Activated CD4-positive, alpha-beta memory T cell treated with anti-CD3 and anti-CD28 coated beads for 36 hours (primary cell): ENCODE results near the gene GRID1. TPM values are rescaled to one million over a fixed set of nuclear protein-coding genes. Genes with fewer than 3 reads are reported as not detected.

ENCODE experiments used
- CTCF ChIA-PET: fragments of 350-600 bp; sonication (Branson Sonifier 250); formaldehyde crosslinking; loops from one replicate; lab custom pipeline; 2021; ENCODE audit warnings: antibody characterized with exemption, inconsistent platforms; lab: Charles Lee
- POLR2A ChIA-PET: fragments of 350-600 bp; sonication (Branson Sonifier 250); formaldehyde crosslinking; loops from one replicate; lab custom pipeline; 2021; ENCODE audit warnings: antibody characterized with exemption; lab: Charles Lee
- DNase-seq: peaks from one replicate; pipeline ENCODE4 v3.0.0-alpha.2; 2020
- H3K27ac Mint-ChIP-seq: one replicate; pipeline ENCODE4 v1.8.0; 2021; ENCODE audit warnings: mixed read lengths
- H3K27me3 Mint-ChIP-seq: one replicate; pipeline ENCODE4 v1.8.0; 2021; ENCODE audit warnings: mixed read lengths
- H3K36me3 Mint-ChIP-seq: one replicate; pipeline ENCODE4 v1.8.0; 2021; ENCODE audit warnings: mixed read lengths
- H3K4me1 Mint-ChIP-seq: one replicate; pipeline ENCODE4 v1.8.0; 2021; ENCODE audit warnings: low read depth, mixed read lengths
- H3K4me3 Mint-ChIP-seq: one replicate; pipeline ENCODE4 v1.8.0; 2021; ENCODE audit warnings: mild to moderate bottlenecking, mixed read lengths
- H3K9me3 Mint-ChIP-seq: one replicate; pipeline ENCODE4 v1.8.0; 2021; ENCODE audit warnings: mixed read lengths
- intact Hi-C: fragments of 100-400 bp; cut with micrococcal nuclease; formaldehyde crosslinking; loops from one replicate; pipeline ENCODE4 v1.15.1; 2023
- total RNA-seq, 2 experiments: library from RNA; stranded (reverse); gene quantifications; one replicate each; pipeline ENCODE4 v1.2.3, GENCODE V29; 2021

The GRID1 gene
- total RNA-seq, 2 experiments from 2014 or later, result not detected

- DNase-seq, result no peak
- peaks cover 7% of the 10 kb centered on the region for H3K27me3 Mint-ChIP-seq
- POLR2A ChIA-PET, result no interaction called here
These were observed 176.3 kb downstream of the GRID1 start for GRCh38 chr10:86190291-86190690.

GRCh38 chr10:86189891-86190290 is 176.7 kb downstream of the GRID1 start:
- Mint-ChIP-seq H3K9me3 (peaks cover 4% of the 10 kb centered on the region), H3K4me1 (no peaks in the 10 kb centered on the region), H3K27ac (no peak overlapping the region), H3K4me3 (no peak overlapping the region), H3K36me3 (no peaks in the 10 kb centered on the region), H3K27me3 (peaks cover 7% of the 10 kb centered on the region)
- ChIA-PET CTCF (no interaction called here), POLR2A (no interaction called here)
- DNase-seq, result no peak
- intact Hi-C loops, result no loop called here

More at GRCh38 chr10:86190291-86190690, 176.3 kb downstream of the GRID1 start:
- intact Hi-C loops, result no loop called here
- no peaks in the 10 kb centered on the region for H3K4me1 Mint-ChIP-seq
- CTCF ChIA-PET, result no interaction called here
- H3K36me3 Mint-ChIP-seq, result no peaks in the 10 kb centered on the region
- no peak overlapping the region for H3K4me3 Mint-ChIP-seq
- peaks cover 4% of the 10 kb centered on the region for H3K9me3 Mint-ChIP-seq
- no peak overlapping the region for H3K27ac Mint-ChIP-seq

- POLR2A ChIA-PET, result no interaction called here
- Mint-ChIP-seq H3K36me3 (no peaks in the 10 kb centered on the region), H3K27ac (no peak overlapping the region), H3K4me3 (no peak overlapping the region), H3K27me3 (peaks cover 7% of the 10 kb centered on the region), H3K9me3 (peaks cover 4% of the 10 kb centered on the region), H3K4me1 (no peaks in the 10 kb centered on the region)
- CTCF ChIA-PET, result no interaction called here
- DNase-seq, result no peak
- intact Hi-C loops, result no loop called here
These were observed 177.6 kb downstream of the GRID1 start for GRCh38 chr10:86188796-86189558.

- H3K9me3 Mint-ChIP-seq, result peaks cover 4% of the 10 kb centered on the region
- DNase-seq, result no peak
- H3K27ac Mint-ChIP-seq, result no peak overlapping the region
- H3K27me3 Mint-ChIP-seq, result peaks cover 7% of the 10 kb centered on the region
- H3K4me1 Mint-ChIP-seq, result no peaks in the 10 kb centered on the region
- CTCF ChIA-PET, result no interaction called here
- POLR2A ChIA-PET, result no interaction called here
- intact Hi-C loops, result no loop called here
- H3K4me3 Mint-ChIP-seq, result no peak overlapping the region
- H3K36me3 Mint-ChIP-seq, result no peaks in the 10 kb centered on the region
These were observed 178.3 kb downstream of the GRID1 start for GRCh38 chr10:86188326-86188725.

- peaks cover 7% of the 10 kb centered on the region for H3K27me3 Mint-ChIP-seq
- H3K4me3 Mint-ChIP-seq, result no peak overlapping the region
- H3K27ac Mint-ChIP-seq, result no peak overlapping the region
- ChIA-PET POLR2A (no interaction called here), CTCF (interaction anchor here (1.9 kb wide), 1 partner anchor 48 kb away, joined by 5 read pairs; no protein-coding TSS in a partner anchor)
- H3K9me3 Mint-ChIP-seq, result peaks cover 4% of the 10 kb centered on the region
- no peaks in the 10 kb centered on the region for H3K36me3 Mint-ChIP-seq
- DNase-seq, result no peak
- intact Hi-C loops, result no loop called here
- no peaks in the 10 kb centered on the region for H3K4me1 Mint-ChIP-seq
These were observed 178.9 kb downstream of the GRID1 start for GRCh38 chr10:86187499-86188239.

- intact Hi-C loops, result no loop called here
- H3K27me3 Mint-ChIP-seq, result peaks cover 7% of the 10 kb centered on the region
- ChIA-PET POLR2A (no interaction called here), CTCF (interaction anchor here (1.9 kb wide), 1 partner anchor 47 kb away, joined by 5 read pairs; no protein-coding TSS in a partner anchor)
- H3K27ac Mint-ChIP-seq, result no peak overlapping the region
- no peaks in the 10 kb centered on the region for H3K36me3 Mint-ChIP-seq
- no peaks in the 10 kb centered on the region for H3K4me1 Mint-ChIP-seq
- DNase-seq, result no peak
- H3K4me3 Mint-ChIP-seq, result no peak overlapping the region
- H3K9me3 Mint-ChIP-seq, result peaks cover 4% of the 10 kb centered on the region
These were observed 180.0 kb downstream of the GRID1 start for GRCh38 chr10:86186633-86187032.

GRCh38 chr10:86182595-86182994 is 184.0 kb downstream of the GRID1 start:
- intact Hi-C loops, result no loop called here
- peaks cover 2% of the 10 kb centered on the region for H3K27me3 Mint-ChIP-seq
- no peak overlapping the region for H3K4me3 Mint-ChIP-seq
- CTCF ChIA-PET, result no interaction called here
- H3K36me3 Mint-ChIP-seq, result no peaks in the 10 kb centered on the region
- POLR2A ChIA-PET, result no interaction called here
- H3K9me3 Mint-ChIP-seq, result peaks cover 4% of the 10 kb centered on the region
- no peak for DNase-seq
- H3K4me1 Mint-ChIP-seq, result no peaks in the 10 kb centered on the region
- no peak overlapping the region for H3K27ac Mint-ChIP-seq

GRCh38 chr10:86182150-86182549 is 184.4 kb downstream of the GRID1 start:
- ChIA-PET POLR2A (no interaction called here), CTCF (no interaction called here)
- Mint-ChIP-seq H3K9me3 (peaks cover 4% of the 10 kb centered on the region), H3K4me3 (no peak overlapping the region), H3K36me3 (no peaks in the 10 kb centered on the region), H3K27me3 (peaks cover 2% of the 10 kb centered on the region), H3K27ac (no peak overlapping the region), H3K4me1 (no peaks in the 10 kb centered on the region)
- intact Hi-C loops, result no loop called here
- DNase-seq, result no peak

- ChIA-PET POLR2A (no interaction called here), CTCF (interaction anchor here (0.6 kb wide), 1 partner anchor 141 kb away, joined by 3 read pairs; no protein-coding TSS in a partner anchor)
- no peaks in the 10 kb centered on the region for H3K4me1 Mint-ChIP-seq
- DNase-seq, result no peak
- H3K27me3 Mint-ChIP-seq, result no peaks in the 10 kb centered on the region
- no peak overlapping the region for H3K4me3 Mint-ChIP-seq
- no peak overlapping the region for H3K27ac Mint-ChIP-seq
- H3K9me3 Mint-ChIP-seq, result peaks cover under 1% of the 10 kb centered on the region
- no peaks in the 10 kb centered on the region for H3K36me3 Mint-ChIP-seq
- intact Hi-C loops, result no loop called here
These were observed 185.7 kb downstream of the GRID1 start for GRCh38 chr10:86180861-86181260.

GRCh38 chr10:86179961-86180360 is 186.6 kb downstream of the GRID1 start:
- Mint-ChIP-seq H3K27me3 (no peaks in the 10 kb centered on the region), H3K4me1 (no peaks in the 10 kb centered on the region), H3K36me3 (no peaks in the 10 kb centered on the region), H3K27ac (no peak overlapping the region), H3K4me3 (no peak overlapping the region), H3K9me3 (no peaks in the 10 kb centered on the region)
- DNase-seq, result no peak
- intact Hi-C loops, result no loop called here
- ChIA-PET POLR2A (no interaction called here), CTCF (no interaction called here)

GRCh38 chr10:86179153-86179524 is 187.5 kb downstream of the GRID1 start:
- Mint-ChIP-seq H3K4me1 (no peaks in the 10 kb centered on the region), H3K27ac (no peak overlapping the region), H3K27me3 (no peaks in the 10 kb centered on the region), H3K4me3 (no peak overlapping the region), H3K36me3 (no peaks in the 10 kb centered on the region), H3K9me3 (no peaks in the 10 kb centered on the region)
- DNase-seq, result no peak
- ChIA-PET POLR2A (no interaction called here), CTCF (interaction anchor here (0.7 kb wide), 1 partner anchor 213 kb away, joined by 3 read pairs; no protein-coding TSS in a partner anchor)
- intact Hi-C loops, result no loop called here

GRCh38 chr10:86178401-86179152 is 188.0 kb downstream of the GRID1 start:
- H3K27me3 Mint-ChIP-seq, result no peaks in the 10 kb centered on the region
- H3K36me3 Mint-ChIP-seq, result no peaks in the 10 kb centered on the region
- no peak overlapping the region for H3K4me3 Mint-ChIP-seq
- H3K4me1 Mint-ChIP-seq, result no peaks in the 10 kb centered on the region
- no peak overlapping the region for H3K27ac Mint-ChIP-seq
- ChIA-PET CTCF (interaction anchor here (0.7 kb wide), 1 partner anchor 214 kb away, joined by 3 read pairs; no protein-coding TSS in a partner anchor), POLR2A (no interaction called here)
- intact Hi-C loops, result no loop called here
- DNase-seq, result no peak
- no peaks in the 10 kb centered on the region for H3K9me3 Mint-ChIP-seq
